Subcutaneous adipose tissue (tissue), 4 donors: ENCODE results near the gene XKRX. TPM values are rescaled to one million over a fixed set of nuclear protein-coding genes. Genes with fewer than 3 reads are reported as not detected.

Source experiments
- total RNA-seq, 4 donors: library from RNA; depleted of rRNA; stranded (reverse); fragments of >200 nt; gene quantifications; one replicate each; pipeline ENCODE4 v1.1.0, GENCODE V29; 2016
- TF ChIP-seq, protein P1 (sequence below): fragments of 450-650 bp; IDR thresholded peaks from one replicate; pipeline ENCODE4 v1.5.1; 2016; ENCODE audit warnings: low read depth, mild to moderate bottlenecking, control low read depth, antibody characterized with exemption, moderate library complexity

The XKRX gene
- total RNA-seq, 4 donors from 2014 or later, result 0.34 TPM; not detected in 3

DNA sequence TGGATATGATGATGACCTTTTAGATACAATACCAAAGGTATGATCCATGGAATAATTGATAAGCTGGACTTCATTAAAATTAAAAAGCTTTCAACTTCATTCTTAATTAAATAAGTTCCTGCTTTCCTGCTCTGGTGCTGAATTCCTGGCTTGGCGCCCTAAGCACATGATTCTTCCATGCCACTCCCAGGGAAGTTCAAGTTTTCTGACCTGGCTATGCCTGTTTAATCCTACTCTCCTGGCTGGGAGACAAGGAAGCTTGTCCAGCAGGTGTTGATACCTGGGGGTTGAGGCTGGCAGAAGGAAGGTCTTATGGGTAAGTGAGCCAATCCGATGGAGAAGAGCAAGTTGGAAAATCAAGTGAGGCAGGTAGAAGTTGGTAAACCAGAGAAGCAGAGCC, 24.3 kb downstream of the XKRX start:
- TF ChIP-seq, protein P1, sequence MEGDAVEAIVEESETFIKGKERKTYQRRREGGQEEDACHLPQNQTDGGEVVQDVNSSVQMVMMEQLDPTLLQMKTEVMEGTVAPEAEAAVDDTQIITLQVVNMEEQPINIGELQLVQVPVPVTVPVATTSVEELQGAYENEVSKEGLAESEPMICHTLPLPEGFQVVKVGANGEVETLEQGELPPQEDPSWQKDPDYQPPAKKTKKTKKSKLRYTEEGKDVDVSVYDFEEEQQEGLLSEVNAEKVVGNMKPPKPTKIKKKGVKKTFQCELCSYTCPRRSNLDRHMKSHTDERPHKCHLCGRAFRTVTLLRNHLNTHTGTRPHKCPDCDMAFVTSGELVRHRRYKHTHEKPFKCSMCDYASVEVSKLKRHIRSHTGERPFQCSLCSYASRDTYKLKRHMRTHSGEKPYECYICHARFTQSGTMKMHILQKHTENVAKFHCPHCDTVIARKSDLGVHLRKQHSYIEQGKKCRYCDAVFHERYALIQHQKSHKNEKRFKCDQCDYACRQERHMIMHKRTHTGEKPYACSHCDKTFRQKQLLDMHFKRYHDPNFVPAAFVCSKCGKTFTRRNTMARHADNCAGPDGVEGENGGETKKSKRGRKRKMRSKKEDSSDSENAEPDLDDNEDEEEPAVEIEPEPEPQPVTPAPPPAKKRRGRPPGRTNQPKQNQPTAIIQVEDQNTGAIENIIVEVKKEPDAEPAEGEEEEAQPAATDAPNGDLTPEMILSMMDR, result no peak

- TF ChIP-seq, protein P1, result no peak
Measured at GRCh38 chrX:100895365-100896075, 33.2 kb downstream of the XKRX start.

- TF ChIP-seq, protein P1, result no peak
Measured at GRCh38 chrX:100883654-100884053, 45.1 kb downstream of the XKRX start.

- TF ChIP-seq, protein P1, result no peak
Measured at GRCh38 chrX:100880368-100880767, 48.3 kb downstream of the XKRX start.

- TF ChIP-seq, protein P1, result no peak
Measured at GRCh38 chrX:100874325-100874724, 54.4 kb downstream of the XKRX start, which contains the start of gene NOX1. NOX1 (minus strand) TSS chrX:100874359; CDS start chrX:100874139, 220 bp downstream.

DNA sequence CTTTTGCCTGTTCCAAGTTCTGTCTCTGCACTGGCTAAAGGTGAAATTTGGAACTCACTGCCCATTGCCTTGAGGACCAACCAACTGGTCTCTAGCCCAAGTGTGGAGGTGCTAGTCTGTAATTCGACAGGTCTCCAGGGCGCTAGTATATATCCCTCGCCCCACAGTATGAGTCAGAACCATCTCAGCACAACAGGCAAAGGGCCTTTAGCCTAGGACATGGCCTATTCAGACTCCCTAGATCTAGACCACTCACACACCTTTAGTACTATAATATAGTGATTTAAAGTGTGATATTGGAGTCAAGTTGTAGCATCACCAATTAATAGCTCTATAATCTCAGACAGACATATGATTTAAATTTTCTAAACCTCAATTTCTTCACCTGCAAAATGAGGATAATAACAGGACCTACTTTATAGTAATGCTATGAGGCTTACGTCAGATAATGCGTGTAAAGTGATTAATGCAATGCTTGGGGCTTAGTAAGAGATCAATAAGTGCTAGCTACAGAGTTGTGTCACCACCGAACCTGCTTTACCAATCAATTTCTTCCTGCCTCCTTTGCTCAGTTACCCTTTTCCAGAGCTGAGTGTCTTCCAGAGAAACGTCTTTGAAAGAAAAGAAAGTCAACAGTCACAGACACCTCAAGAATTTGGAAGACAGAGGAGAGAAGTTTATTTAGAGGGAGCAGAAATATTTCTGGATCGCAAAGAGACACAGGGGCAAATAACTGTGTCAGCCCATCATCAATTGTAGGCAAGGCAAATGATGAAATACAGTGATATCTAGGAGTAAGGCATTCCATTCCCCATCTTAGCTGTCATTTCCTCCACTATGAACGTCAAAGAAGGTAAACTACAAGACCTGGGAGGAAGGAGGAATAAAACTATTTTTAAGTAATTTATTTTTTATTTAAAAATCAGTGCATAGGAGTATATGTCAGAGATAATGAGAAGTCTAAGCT, 56.8 kb downstream of the XKRX start:
- TF ChIP-seq, protein P1, result no peak

- TF ChIP-seq, protein P1, result no peak
Measured at GRCh38 chrX:100870527-100870926, 58.2 kb downstream of the XKRX start.
